Inflammatory macrophage treated with lipopolysaccharide for 4 hours (primary cell): ENCODE data around the gene ANK3.

Experiments
- DNase-seq: peaks from one replicate; pipeline ENCODE4 v3.0.0-alpha.2; 2020

ANK3 gene

GRCh38 chr10:60271319-60272040 lies 118.2 kb downstream of the ANK3 start:
- DNase-seq: peak; percentile 53

GRCh38 chr10:60270426-60270825 lies 119.2 kb downstream of the ANK3 start:
- DNase-seq: no peak

- no peak for DNase-seq
Measured at GRCh38 chr10:60267802-60268201, 121.9 kb downstream of the ANK3 start.

- no peak for DNase-seq
Measured at GRCh38 chr10:60266513-60266912, 123.2 kb downstream of the ANK3 start.

- no peak for DNase-seq
Measured at GRCh38 chr10:60262647-60263126, 127.0 kb downstream of the ANK3 start.

- DNase-seq: no peak
Measured at GRCh38 chr10:60260321-60260720, 129.4 kb downstream of the ANK3 start.

DNA sequence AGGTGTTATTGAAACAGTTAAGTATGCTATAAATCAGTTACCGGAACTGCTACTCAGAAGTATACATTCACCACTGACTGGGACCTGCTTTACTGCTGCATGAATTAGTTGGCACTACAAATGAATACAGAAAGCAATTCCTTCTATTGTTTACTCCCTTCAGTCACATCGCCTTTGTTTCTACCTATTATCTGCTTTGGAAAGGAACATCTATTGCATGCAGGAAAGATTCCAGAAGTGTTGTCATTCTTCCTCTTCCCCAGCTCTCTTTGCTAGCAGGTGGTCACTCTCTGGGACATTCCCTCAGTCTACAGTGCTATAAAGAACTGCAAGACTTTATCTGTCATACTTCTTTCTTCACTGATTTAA lies 131.3 kb downstream of the ANK3 start:
- no peak for DNase-seq

DNA sequence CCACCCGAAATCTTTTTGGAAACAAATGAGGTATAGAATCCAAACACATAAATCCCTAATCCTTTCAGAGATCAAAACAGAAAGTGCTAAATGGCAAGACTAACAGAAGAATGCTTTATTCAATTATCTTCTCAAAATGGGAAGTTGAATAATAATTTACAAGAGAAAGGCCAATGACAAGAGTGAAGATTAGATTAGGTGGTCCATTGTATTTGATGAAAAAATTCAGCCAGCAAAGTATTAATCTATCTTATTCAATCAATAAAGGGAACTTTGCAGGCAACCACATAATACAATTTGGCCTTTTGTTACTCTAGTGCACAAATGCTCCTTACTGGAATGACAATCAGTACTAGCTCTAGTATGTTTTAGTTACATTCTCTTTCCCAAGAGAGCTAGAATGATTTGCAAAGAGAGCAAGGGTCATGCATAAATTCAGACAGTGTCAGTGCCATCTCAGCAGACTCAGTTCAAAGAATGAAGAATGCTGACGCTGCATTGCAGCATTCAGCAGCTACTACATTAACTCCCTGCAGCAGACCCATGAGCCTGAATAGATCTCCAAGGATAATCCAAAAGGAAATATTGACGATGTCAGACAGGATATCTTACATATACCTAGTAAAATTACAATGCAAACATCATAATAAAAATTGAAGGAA lies 131.8 kb downstream of the ANK3 start:
- DNase-seq: no peak

DNA sequence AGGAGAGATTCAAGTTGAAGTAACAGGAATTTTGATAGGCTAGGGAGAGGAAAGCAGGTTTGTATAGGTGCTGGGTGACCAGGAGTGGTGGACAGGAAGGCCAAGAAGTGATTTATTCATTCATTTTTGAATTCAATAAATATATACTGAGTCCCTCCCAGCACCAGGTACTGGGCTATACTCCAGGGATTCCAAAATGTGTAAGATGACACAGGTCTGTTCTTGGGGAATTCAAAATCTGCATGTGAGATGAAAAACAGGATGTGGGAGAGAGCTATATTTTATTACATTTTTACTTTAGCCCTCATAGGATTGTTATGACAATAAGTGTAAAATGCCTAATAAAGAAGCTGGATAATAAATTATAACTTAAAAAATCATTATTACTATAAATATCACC lies 134.9 kb downstream of the ANK3 start:
- no peak for DNase-seq

- no peak for DNase-seq
Measured at GRCh38 chr10:60253484-60253883, 136.2 kb downstream of the ANK3 start.

- DNase-seq: no peak
Measured at GRCh38 chr10:60252688-60253087, 137.0 kb downstream of the ANK3 start.

- no peak for DNase-seq
Measured at GRCh38 chr10:60246382-60246781, 143.3 kb downstream of the ANK3 start.

DNA sequence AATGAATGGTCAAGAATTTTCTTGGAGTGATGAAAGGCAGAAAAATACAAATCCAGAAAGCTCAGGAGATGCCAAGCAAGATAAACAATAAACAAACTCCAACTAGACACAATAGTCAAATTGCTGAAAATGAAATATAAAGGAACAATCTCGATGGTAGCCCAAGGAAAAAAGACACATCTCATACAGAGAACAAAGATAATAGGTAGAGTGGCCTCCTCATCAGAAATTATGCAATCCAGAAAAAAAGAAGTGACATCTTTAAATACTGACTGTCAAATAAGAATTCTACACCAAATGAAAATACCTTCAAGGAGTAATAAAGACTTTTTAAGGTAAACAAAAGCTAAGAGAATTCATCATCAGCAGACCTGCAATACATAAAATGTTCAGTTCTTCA lies 150.4 kb downstream of the ANK3 start:
- no peak for DNase-seq

- DNase-seq: peak; percentile 35
Measured at GRCh38 chr10:60238759-60239100, 150.9 kb downstream of the ANK3 start.

DNA sequence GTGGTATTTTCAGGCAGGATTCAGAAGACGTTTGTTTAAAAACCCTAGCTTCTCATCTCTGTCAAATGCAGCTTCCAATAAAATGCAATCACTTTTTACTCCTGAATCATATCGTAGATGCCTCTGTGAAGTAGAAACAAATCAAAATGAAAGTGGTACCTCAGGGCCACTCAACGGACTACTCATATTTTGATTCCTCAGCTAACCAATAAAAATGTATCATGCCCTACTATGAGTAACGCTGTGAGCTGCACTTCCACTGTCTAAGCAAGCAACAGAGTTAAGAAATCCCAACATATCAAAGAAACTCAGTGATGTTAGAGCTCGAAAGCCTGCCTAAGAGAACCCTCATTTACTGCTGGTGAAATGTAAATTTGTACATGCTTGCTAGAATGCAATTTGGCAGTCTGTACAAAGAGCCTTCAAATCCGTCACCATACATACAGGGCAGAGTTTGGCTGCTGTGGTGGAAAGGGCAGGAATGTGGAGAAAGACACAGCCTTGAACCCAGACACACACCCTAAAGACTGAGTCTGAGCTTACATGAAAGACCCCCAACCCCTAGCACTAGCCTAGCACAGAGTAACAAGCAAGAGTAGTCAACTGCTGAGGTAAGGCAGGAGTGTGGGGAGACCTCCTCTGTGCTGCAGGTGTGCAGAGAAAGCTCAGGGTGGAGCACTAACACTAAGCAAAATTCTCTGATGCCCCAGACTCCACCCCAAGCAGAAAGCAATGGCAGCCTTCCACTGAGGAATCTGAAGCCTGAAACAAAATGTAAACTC lies 151.5 kb downstream of the ANK3 start:
- peak; percentile 73 for DNase-seq

DNA sequence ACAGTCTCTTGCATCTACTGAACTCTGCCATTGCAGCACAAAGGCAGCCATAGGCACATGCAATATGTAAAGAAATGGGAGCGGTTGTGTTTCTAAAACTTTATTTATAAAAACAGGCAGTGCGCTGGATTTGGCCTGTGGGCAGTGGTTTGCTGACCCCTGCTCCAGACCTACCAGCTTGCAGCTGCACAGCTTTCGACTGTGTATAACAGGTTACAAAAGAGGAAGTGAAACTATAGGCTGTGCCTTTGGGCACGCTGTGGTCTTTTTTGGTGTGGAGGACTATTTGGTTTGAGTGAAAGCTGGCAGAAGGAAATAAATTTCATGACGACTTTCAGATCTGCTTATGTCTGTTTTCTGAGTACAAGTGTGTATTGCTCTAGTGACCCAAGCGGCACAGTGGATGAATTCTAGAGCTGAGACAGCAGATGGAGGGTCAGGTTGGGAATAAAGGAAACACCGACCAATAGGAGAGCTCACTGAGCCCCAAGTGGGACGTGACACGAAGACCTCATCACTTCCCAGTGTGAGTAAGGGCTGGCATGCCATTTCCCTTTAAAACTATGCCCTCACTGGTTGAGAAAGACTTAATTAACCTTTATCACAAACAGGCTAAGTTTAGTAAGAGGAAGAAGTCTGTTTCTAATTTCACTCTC lies 152.7 kb downstream of the ANK3 start:
- DNase-seq: peak; percentile 92

DNA sequence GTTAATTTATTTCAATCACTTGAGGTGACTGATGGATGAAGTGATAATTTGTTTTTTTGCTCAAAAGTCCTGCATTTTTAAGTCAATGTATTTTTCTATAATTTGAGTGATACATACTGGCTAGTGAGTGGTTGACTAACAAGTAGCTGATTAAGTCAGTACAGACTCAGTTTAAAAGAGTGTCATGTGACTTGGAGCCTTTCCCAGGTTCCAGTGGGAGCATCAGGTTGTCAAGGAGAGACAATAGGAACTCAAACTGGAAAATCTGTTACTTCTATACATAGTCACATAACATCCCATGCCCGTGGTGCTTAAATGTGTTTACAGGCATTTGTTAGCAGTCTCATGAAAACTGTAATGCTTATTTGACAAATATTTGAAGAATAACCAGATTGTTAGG lies 154.7 kb downstream of the ANK3 start:
- DNase-seq: no peak

GRCh38 chr10:60234551-60234950 lies 155.1 kb downstream of the ANK3 start:
- DNase-seq: peak; percentile 62

DNA sequence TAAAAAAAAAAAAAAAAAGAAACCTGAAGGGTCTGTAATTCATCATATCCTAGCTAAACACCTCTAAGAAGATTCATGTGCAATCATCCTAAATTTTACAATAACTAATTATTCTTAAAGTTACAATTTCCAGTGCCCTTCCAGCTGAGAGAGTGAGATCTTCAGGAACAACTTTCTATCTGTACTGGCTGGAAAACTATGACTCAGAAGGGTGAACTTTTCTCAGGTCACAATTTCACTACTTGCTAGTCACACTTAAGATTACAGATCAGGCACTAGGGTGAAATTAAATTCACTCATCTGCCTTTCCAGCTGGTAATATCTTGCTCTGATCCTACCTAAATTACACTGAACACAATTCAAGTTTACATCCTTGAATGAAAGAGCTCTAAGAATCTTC lies 158.8 kb downstream of the ANK3 start:
- DNase-seq: no peak

DNA sequence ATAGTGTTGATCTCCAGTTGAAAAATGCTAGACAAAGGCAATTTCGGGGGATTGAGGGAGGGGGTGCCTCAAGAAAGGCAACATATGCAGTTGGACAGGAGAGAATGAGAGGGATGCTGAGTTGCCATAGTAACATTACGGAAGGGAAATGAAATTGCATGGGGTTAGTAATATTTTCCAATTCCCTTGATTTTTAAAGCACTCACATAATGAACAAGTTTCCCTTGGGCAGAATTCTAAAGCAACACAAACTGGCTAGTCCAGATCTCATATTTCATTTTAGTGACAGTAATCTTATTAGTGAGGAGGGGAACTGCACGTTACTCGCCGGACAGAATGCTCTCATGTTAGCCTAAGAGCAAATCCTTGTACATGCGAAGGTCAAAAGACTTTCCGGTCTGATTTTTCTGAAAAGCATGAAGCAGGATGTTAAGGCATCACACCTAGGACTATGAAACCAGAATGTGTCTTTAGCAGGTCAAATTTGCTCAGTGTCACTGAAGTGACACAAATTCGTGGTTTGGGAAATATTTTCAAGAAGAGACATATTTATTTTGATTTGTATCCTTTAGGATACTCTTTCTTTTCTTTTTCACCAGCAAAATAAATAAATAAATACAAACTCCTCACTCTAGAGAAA lies 165.5 kb downstream of the ANK3 start:
- DNase-seq: no peak

DNA sequence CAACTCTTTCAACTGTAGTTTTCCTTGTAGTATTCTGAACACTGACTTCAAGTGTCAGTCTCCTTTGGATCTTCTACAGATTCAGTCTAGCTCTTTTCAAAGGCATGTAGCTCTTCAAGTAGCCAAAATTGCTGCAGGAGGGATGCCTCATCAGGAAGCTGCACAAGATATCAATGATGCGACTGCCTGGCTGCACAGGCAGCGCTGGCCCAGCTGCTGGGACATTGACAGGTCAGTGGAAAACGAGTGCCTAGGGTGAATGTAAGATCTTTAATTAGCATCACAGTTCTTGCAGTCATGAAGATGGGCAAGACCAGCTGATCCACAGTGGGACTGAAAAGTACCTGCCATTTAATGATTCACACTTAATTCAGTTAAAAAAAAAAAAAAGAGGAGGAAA lies 167.6 kb downstream of the ANK3 start:
- no peak for DNase-seq

- DNase-seq: no peak
Measured at GRCh38 chr10:60212195-60212594, 177.5 kb downstream of the ANK3 start.
